Keratinocyte (primary cell): Measurements from ENCODE around the gene GPR173.

Experiments
- EZH2 ChIP-seq: IDR thresholded peaks from one replicate; pipeline ENCODE4 v1.6.1; 2012; ENCODE audit warnings: inconsistent platforms, mild to moderate bottlenecking, low read length, moderate library complexity
- TF ChIP-seq, protein P1 (sequence below), 3 experiments: IDR thresholded peaks in 1 of 3; conservative IDR thresholded peaks in 1 of 3; optimal IDR thresholded peaks in 1 of 3; 2 replicates in 2 of 3; 3 replicates in 1 of 3; pipeline versions ENCODE3 to v1.5.1; 2011; ENCODE audit warnings: low read length in 3 of 3, mild to moderate bottlenecking in 3 of 3, moderate library complexity in 2 of 3, control low read depth in 1 of 3, inconsistent platforms in 1 of 3; ENCODE audit not compliant: insufficient read depth in 2 of 3; ENCODE audit errors: extremely low read depth in 1 of 3

DNA sequence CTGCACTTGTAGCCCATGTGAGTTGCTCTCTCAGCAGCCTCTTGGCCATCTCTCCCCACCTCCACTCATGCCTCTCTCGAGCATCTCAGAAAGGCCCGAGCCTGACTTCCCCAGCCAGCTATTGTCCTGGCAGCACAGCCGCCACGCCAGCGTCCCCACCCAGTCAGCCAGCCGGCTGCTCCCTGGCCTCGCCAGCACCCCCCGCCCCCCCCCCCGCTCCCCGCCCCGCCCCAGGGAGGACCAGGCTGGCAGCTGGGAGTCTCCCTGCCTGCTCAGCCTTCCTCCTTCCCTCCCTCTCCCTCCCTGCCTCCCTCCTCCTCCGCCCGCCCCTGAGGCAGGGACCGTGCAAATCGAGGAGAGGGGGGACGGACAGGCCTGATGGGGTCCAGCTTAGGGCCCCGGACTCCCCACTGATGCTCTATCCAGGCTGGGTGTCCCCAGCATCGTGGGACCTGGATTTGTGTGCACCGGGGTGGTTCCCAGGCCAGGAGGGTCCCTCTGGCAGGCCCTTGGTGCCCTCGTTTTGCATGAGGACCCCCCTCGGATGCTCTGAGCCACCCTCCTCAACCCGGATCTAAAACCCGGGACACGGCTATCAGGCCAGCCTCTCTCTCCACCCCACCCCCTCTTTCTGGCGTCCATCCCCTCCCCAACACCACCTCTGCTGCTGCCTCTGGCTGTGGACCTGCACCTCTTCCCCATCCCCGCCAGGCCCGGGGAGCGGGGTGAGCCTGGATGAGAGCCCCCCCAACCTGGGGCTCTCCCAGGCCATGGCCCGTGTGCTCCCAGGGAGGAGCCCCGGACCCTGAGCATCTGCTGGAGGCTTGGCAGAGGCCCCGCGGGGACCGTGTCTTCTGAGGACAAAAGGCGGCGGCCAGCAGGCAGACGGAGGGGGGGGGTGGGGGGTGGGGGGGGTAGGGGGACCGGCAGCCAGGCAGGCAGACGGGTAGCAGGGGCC lies at the start of gene GPR173:
- TF ChIP-seq, protein P1, sequence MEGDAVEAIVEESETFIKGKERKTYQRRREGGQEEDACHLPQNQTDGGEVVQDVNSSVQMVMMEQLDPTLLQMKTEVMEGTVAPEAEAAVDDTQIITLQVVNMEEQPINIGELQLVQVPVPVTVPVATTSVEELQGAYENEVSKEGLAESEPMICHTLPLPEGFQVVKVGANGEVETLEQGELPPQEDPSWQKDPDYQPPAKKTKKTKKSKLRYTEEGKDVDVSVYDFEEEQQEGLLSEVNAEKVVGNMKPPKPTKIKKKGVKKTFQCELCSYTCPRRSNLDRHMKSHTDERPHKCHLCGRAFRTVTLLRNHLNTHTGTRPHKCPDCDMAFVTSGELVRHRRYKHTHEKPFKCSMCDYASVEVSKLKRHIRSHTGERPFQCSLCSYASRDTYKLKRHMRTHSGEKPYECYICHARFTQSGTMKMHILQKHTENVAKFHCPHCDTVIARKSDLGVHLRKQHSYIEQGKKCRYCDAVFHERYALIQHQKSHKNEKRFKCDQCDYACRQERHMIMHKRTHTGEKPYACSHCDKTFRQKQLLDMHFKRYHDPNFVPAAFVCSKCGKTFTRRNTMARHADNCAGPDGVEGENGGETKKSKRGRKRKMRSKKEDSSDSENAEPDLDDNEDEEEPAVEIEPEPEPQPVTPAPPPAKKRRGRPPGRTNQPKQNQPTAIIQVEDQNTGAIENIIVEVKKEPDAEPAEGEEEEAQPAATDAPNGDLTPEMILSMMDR (optimal IDR thresholded peaks at IDR 0.05 in 1 of 3, IDR thresholded peaks at IDR 0.05 in 1 of 3, conservative IDR thresholded peaks at IDR 0.05 in 1 of 3; ENCODE audit: extremely low read depth in 1 of 3, insufficient read depth in 2 of 3, low read length in 3 of 3), result no peak
- no peak for TF ChIP-seq EZH2
